GM10847 (cell line): ENCODE data around the gene SEMA6B.

Experiments
- POLR2A ChIP-seq: IDR thresholded peaks from 2 replicates; pipeline ENCODE4 v1.6.1; 2011; ENCODE audit not compliant: insufficient read length; ENCODE audit errors: extremely low read depth

The SEMA6B gene, protein sequence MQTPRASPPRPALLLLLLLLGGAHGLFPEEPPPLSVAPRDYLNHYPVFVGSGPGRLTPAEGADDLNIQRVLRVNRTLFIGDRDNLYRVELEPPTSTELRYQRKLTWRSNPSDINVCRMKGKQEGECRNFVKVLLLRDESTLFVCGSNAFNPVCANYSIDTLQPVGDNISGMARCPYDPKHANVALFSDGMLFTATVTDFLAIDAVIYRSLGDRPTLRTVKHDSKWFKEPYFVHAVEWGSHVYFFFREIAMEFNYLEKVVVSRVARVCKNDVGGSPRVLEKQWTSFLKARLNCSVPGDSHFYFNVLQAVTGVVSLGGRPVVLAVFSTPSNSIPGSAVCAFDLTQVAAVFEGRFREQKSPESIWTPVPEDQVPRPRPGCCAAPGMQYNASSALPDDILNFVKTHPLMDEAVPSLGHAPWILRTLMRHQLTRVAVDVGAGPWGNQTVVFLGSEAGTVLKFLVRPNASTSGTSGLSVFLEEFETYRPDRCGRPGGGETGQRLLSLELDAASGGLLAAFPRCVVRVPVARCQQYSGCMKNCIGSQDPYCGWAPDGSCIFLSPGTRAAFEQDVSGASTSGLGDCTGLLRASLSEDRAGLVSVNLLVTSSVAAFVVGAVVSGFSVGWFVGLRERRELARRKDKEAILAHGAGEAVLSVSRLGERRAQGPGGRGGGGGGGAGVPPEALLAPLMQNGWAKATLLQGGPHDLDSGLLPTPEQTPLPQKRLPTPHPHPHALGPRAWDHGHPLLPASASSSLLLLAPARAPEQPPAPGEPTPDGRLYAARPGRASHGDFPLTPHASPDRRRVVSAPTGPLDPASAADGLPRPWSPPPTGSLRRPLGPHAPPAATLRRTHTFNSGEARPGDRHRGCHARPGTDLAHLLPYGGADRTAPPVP

DNA sequence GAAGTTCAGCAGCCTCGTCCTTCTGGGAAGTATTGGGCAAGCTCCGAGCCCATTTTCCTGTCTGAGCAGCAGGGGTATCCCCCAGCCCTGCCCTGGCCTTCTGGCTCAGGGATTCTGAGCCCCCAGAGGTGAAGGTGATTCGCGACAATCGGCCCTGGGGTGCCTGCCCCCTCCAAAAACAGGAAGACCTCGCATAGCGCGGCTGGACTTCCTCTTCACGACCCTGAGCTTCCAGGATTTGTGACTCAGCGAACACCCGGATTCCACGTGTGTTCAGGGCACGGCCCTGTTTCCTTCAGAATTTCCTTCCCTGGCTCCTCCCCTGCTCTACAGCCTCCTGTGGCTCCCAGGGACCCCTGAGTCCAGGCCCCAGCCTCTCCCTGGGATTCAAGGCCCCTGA, at the start of gene SEMA6B:
Gene SEMA6B (minus strand): TSS at position 116 of the 400 bp plus-strand sequence. CDS start 1,227 bp downstream, outside the sequence.
- no peak for TF ChIP-seq POLR2A

DNA sequence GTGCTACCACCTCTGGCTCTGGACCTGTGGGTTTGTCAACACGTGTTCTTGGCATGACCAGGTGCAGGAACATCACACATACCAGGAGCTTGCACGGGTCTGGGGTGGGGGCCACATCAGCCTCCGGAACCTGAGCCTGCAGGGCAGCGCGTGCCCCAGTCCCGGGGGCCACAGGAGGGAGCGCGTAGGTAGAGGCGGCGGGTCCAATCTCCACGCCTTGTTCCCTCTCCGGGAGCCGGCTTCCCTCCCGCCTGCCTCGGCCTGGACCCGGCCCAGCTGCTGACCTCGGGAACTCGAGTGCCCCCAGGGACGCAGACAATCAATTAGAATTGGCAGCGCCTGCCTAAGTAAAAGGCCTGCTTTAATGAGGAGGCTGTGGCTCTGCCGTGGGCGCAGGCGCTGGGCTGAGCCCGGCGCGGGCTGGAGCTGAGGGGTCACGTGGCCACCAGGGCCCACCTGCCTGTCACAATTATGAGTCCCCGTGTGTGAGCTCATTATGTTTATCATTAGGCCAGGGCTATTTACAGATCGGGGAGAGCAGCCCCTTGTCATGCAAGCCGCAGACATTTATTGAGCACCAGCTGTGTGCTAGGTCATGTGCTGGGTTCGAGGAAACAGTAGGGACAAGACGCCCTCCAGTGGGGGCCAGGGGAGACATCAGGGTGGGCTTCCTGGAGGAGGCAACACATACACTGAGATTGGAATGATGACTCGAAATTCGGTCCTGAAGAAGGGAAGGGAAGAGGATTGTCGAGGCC, 47.6 kb upstream of the SEMA6B start:
- TF ChIP-seq POLR2A = no peak

- TF ChIP-seq POLR2A = no peak
Measured at GRCh38 chr19:4606181-4606580, 46.7 kb upstream of the SEMA6B start.

- TF ChIP-seq POLR2A = no peak
Measured at GRCh38 chr19:4604912-4605311, 45.4 kb upstream of the SEMA6B start.

DNA sequence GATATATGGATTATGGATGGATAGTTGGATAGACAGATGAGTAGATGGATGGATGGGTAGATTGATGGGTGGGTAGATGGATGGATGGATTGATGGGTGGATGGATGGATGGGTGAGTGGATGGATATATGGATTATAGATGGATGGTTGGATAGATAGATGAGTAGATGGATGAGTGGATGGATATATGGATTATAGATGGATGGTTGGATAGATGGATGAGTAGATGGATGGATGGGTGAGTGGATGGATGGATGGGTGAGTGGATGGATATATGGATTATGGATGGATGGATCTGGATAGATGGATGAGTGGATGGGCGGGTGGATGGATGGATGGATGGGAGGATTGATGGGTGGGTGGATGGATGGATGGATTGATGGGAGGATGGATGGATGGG, 43.4 kb upstream of the SEMA6B start:
- TF ChIP-seq POLR2A = no peak

DNA sequence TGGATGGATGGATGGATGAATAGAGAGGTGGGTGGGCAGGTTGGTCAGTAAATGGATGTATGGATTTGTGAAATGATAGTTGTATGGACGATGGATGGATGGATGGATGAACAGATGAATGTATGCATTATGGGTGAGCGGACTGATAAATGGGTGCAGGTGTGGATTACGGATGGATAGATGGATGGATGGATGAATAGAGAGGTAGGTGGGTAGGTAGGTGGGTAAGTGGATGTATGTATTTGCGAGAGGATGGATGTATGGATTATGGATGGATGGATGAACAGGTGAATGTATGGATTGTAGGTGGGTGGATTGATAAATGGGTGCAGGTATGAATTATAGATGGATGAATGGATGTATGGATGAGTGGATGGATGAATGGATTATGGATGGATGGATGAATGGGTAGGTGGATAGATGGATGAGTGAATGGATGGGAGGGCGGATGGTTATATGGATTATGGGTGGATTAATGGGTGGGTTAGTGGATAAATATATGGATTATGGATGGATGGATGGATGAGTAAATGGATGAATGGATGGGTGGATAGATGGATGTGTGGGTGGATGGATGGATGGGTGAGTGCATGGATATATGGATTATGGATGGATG, 42.8 kb upstream of the SEMA6B start:
- no peak for TF ChIP-seq POLR2A

DNA sequence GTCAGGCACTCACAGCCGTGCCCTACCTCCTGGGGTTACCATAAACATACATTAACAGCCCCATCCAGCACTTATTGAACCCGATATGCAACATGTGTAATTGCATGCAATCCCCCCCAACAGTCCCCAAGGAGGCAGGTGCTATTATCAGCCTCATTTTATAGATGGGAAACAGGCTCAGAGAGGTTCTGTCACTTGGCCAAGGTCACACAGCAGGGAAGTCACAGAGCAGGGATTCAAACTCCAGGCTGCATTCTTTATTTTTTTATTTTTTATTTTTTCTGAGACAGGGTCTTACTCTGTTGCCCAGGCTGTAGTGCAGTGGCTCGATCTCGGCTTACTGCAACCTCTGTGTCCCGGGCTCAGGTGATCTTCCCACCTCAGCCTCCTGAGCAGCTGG, 41.4 kb upstream of the SEMA6B start:
- TF ChIP-seq POLR2A = no peak

- no peak for TF ChIP-seq POLR2A
Measured at GRCh38 chr19:4600082-4600481, 40.6 kb upstream of the SEMA6B start.

- no peak for TF ChIP-seq POLR2A
Measured at GRCh38 chr19:4598712-4599111, 39.2 kb upstream of the SEMA6B start.

GRCh38 chr19:4597975-4598671, 38.6 kb upstream of the SEMA6B start:
- TF ChIP-seq POLR2A = no peak

- TF ChIP-seq POLR2A = no peak
Measured at GRCh38 chr19:4597278-4597974, 37.9 kb upstream of the SEMA6B start.

DNA sequence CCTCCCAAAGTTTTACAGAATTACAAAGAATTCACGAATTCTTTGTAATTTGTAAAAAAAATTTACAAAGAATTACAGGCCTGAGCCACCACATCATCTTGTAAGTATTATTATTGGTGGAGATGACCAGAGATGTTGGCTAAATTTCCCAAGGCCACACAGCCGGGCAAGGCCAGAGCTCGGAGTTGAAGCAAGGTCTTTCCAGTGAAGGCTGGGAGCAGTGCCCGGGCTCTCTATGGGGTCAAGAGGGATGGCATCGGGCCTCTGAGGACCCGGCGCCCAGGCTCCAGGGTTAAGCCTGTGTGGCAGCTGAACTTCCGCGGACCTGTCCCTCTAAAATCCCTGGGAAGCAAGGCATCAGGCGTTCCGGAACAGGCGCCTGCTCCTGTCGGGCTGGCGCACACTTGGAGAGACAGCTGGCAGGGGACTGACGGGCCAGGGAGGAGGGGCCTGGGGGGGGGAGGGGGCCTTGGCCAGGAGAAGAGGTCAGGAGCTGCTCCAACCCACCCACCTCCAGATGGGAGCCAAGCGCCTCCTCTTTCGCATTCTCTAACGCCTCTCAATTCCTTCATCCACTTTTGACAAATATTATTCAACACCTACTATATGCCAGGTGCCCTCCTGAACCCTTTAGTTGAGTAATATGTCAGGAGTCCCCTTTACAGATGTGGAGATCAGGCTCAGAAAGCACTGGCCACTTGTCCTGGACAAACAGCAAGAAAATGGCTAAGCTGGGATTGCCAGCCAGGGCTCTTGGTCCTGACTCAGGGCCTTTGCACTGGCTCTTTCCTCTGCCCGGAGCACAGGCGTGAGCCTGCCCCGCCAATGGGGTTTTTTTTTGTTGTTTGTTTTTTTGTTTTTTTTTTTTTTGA, 36.8 kb upstream of the SEMA6B start:
- no peak for TF ChIP-seq POLR2A

GRCh38 chr19:4594201-4594600, 34.7 kb upstream of the SEMA6B start:
- no peak for TF ChIP-seq POLR2A

DNA sequence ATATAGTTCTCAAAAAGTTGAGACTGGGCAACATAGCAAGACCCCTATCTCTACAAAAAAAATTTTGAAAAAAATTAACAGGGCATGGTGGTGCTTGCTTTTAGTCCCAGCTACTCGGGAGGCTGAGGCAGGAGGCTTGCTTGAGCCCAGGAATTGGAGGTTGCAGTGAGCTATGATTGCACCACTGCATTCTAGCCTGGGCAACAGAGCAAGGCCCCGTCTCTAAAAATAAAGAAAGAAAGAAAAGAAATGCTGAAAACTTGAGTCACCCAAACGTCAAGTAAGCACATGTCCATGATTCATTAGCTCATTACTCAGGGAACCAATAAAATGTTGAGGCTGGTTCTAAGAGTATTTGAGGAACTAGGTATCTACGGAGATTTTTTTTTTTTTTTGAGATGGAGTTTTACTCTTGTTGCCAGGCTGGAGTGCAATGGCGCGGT, 33.9 kb upstream of the SEMA6B start:
- no peak for TF ChIP-seq POLR2A
